HepG2 (cell line): ENCODE data around the gene DPH7.

Source experiments
- CTCF ChIP-seq: sonication (generic); formaldehyde crosslinking; IDR thresholded peaks from 2 replicates; pipeline ENCODE4 v1.5.0; 2020; ENCODE audit warnings: mild to moderate bottlenecking, missing genetic modification reagents, moderate library complexity
- EP300 ChIP-seq, 3 experiments: sonication (generic) in 1 of 3; formaldehyde crosslinking in 1 of 3; IDR thresholded peaks; 2 replicates each; pipeline versions ENCODE4 v1.5.1 to v1.6.1; 2011 to 2020; ENCODE audit warnings: low read depth in 2 of 3, low read length in 2 of 3, borderline replicate concordance in 1 of 3, improper control_type of control experiment in 1 of 3, mild to moderate bottlenecking in 1 of 3, missing genetic modification reagents in 1 of 3, moderate library complexity in 1 of 3
- EZH2 ChIP-seq: conservative IDR thresholded peaks from 2 replicates; pipeline ENCODE4 v1.6.1; 2012; ENCODE audit warnings: mild to moderate bottlenecking, low read depth, low read length, moderate library complexity
- HIC2 ChIP-seq: sonication (generic); formaldehyde crosslinking; IDR thresholded peaks from 2 replicates; pipeline ENCODE4 v1.9.0; 2022; ENCODE audit warnings: low read depth, missing genetic modification reagents
- RAD21 ChIP-seq: fragments of 450-650 bp; formaldehyde crosslinking; IDR thresholded peaks from 2 replicates; pipeline ENCODE4 v1.5.0; 2020; ENCODE audit warnings: mild to moderate bottlenecking
- SP2 ChIP-seq: sonication (generic); formaldehyde crosslinking; IDR thresholded peaks from 2 replicates; pipeline ENCODE4 v1.5.1; 2020; ENCODE audit warnings: mild to moderate bottlenecking, missing genetic modification reagents
- ZC3H4 ChIP-seq: sonication (generic); formaldehyde crosslinking; IDR thresholded peaks from 2 replicates; pipeline ENCODE4 v1.4.0; 2020; ENCODE audit warnings: missing genetic modification reagents, borderline replicate concordance

DNA sequence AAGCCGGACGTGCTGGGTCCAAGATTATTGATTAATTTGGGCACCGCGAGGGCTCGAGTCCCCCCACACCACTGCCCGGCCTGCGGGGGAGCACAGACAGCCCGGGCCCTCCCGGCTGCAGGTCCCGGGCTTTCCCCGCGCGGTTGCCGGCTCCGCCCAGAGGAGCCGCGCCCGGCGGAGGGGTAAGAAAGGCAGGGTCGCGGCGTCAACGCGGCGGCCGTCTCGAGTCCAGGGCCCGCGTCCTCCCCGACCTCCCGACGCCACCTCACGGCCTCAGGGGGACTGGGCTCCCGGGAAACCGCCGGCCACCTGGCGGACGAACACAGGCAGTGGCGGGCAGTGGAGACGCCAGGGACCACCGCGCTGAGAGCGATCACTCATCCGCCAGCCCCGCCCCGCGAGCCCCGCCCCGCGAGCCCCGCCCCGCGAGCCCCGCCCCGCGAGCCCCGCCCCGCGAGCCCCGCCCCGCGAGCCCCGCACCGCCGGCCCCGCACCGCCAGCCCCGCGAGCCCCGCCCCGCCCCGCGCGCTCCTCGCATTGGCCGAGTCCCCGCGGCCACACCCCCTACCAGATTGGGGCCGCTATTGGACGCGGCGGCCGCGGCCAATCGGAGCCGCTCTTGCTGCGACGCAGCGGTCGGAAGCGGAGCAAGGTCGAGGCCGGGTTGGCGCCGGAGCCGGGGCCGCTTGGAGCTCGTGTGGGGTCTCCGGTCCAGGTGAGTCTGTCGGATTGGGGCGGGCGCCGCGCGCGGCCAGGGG lies 27.3 kb downstream of the DPH7 start, which contains the start of gene MRPL41:
- TF ChIP-seq RAD21 (peak; percentile 76), EP300 (IDR thresholded peaks at IDR 0.05; ENCODE audit: low read depth in 2 of 2, low read length in 2 of 2) (no peak), EP300 (CRISPR knock-in tag; IDR thresholded peaks at IDR 0.05; ENCODE audit: borderline replicate concordance) (no peak), SP2 (CRISPR knock-in tag) (peak; percentile 32; the same call in 1 of the 2 replicates), HIC2 (CRISPR knock-in tag) (no peak), EZH2 (no peak), CTCF (CRISPR knock-in tag) (peak; percentile 82), ZC3H4 (no peak)
